H1 (cell line): ENCODE results near the gene RBM15. TPM values are rescaled to one million over a fixed set of nuclear protein-coding genes. Genes with fewer than 3 reads are reported as not detected.

ENCODE experiments used
- ASH2L ChIP-seq: fragments of 200-600, 300-600 bp; sonication (generic); IDR thresholded peaks from one replicate; pipeline ENCODE4 v1.7.1; 2017; ENCODE audit warnings: low read length
- BACH1 ChIP-seq: IDR thresholded peaks from 2 replicates; pipeline ENCODE4 v1.6.1; 2012; ENCODE audit warnings: low read length, improper control_type of control experiment
- CBX5 ChIP-seq: fragments of 300-800, 300-1000 bp; sonication (generic); IDR thresholded peaks from 2 replicates; pipeline ENCODE4 v1.7.1; 2016; ENCODE audit warnings: antibody characterized with exemption, low read length, low read depth
- CEBPB ChIP-seq: IDR thresholded peaks from 2 replicates; pipeline ENCODE4 v1.6.1; 2012; ENCODE audit warnings: low read depth, low read length
- CHD1 ChIP-seq: IDR thresholded peaks from 2 replicates; pipeline ENCODE4 v1.6.1; 2012; ENCODE audit warnings: low read depth, low read length, improper control_type of control experiment
- CTCF ChIP-seq, 3 experiments: IDR thresholded peaks; 1 replicate in 2 of 3; 2 replicates in 1 of 3; pipeline versions ENCODE4 v1.5.1 to v1.6.1; 2011; ENCODE audit warnings: low read length in 3 of 3, mild to moderate bottlenecking in 3 of 3, inconsistent platforms in 2 of 3, low read depth in 1 of 3, moderate library complexity in 1 of 3; ENCODE audit not compliant: insufficient read depth in 1 of 3; ENCODE audit errors: control extremely low read depth in 1 of 3
- GTF2F1 ChIP-seq: IDR thresholded peaks from 2 replicates; pipeline ENCODE4 v1.6.1; 2012; ENCODE audit warnings: low read depth, low read length, improper control_type of control experiment, borderline replicate concordance
- JUN ChIP-seq: IDR thresholded peaks from 2 replicates; pipeline ENCODE4 v1.6.1; 2011; ENCODE audit warnings: low read depth, mild to moderate bottlenecking, improper control_type of control experiment, low read length
- KDM5A ChIP-seq: fragments of 200-600 bp; IDR thresholded peaks from 2 replicates; pipeline ENCODE4 v1.7.1; 2012; ENCODE audit warnings: mild to moderate bottlenecking, low read length, inconsistent platforms, mixed read lengths
- MAFK ChIP-seq: IDR thresholded peaks from 2 replicates; pipeline ENCODE4 v1.6.1; 2012; ENCODE audit warnings: low read depth, mild to moderate bottlenecking, improper control_type of control experiment, low read length
- NRF1 ChIP-seq: IDR thresholded peaks from 2 replicates; pipeline ENCODE4 v1.6.1; 2011; ENCODE audit warnings: mild to moderate bottlenecking, low read depth, low read length, improper control_type of control experiment
- POLR2A ChIP-seq, 2 experiments: IDR thresholded peaks; 1 replicate in 1 of 2; 2 replicates in 1 of 2; pipeline ENCODE4 v1.6.1; 2011; ENCODE audit warnings: low read depth in 2 of 2, low read length in 2 of 2, mild to moderate bottlenecking in 2 of 2; ENCODE audit errors: control extremely low read depth in 1 of 2
- RAD21 ChIP-seq, 2 experiments: IDR thresholded peaks in 1 of 2; conservative IDR thresholded peaks in 1 of 2; 2 replicates each; pipeline ENCODE4 v1.6.1; 2011; ENCODE audit warnings: low read depth in 2 of 2, low read length in 2 of 2, improper control_type of control experiment in 1 of 2, inconsistent platforms in 1 of 2, mild to moderate bottlenecking in 1 of 2, moderate library complexity in 1 of 2
- SIN3A ChIP-seq, 2 experiments: IDR thresholded peaks in 1 of 2; conservative IDR thresholded peaks in 1 of 2; 2 replicates each; pipeline ENCODE4 v1.6.1; 2011 to 2012; ENCODE audit warnings: low read length in 2 of 2, improper control_type of control experiment in 1 of 2, low read depth in 1 of 2, mild to moderate bottlenecking in 1 of 2
- SIX5 ChIP-seq: IDR thresholded peaks from 2 replicates; pipeline ENCODE4 v1.6.1; 2011; ENCODE audit warnings: mild to moderate bottlenecking, low read depth, low read length
- SP1 ChIP-seq: IDR thresholded peaks from 2 replicates; pipeline ENCODE4 v1.6.1; 2011; ENCODE audit warnings: low read depth, low read length
- SP4 ChIP-seq: IDR thresholded peaks from 2 replicates; pipeline ENCODE4 v1.6.1; 2012; ENCODE audit warnings: low read length, inconsistent platforms
- TAF1 ChIP-seq: IDR thresholded peaks from 2 replicates; pipeline ENCODE4 v1.6.1; 2011; ENCODE audit warnings: mild to moderate bottlenecking, low read depth, low read length
- TBP ChIP-seq: IDR thresholded peaks from 2 replicates; pipeline ENCODE4 v1.6.1; 2011; ENCODE audit warnings: low read depth, low read length, improper control_type of control experiment
- TCF12 ChIP-seq: IDR thresholded peaks from 2 replicates; pipeline ENCODE4 v1.6.1; 2011; ENCODE audit warnings: low read depth, mild to moderate bottlenecking, low read length
- YY1 ChIP-seq: IDR thresholded peaks from 2 replicates; pipeline ENCODE4 v1.6.1; 2011; ENCODE audit warnings: low read depth, mild to moderate bottlenecking, low read length
- polyA plus RNA-seq, 7 experiments: library from polyadenylated mRNA; depleted of rRNA in 3 of 7; stranded (reverse) in 5 of 7; unstranded in 2 of 7; fragments of >200 nt in 5 of 7; fragments of 200-250 nt in 2 of 7; gene quantifications; 1 replicate in 5 of 7; 2 replicates in 1 of 7; 4 replicates in 1 of 7; pipeline versions ENCODE4 v1.2.1 to v1.2.3, GENCODE V29; 2011 to 2013; ENCODE audit warnings: missing spikeins in 2 of 7, mixed read lengths in 2 of 7
- total RNA-seq: library from RNA; stranded (reverse); fragmentation: NEBNext Ultra II Directional; extraction: Animal tissue kit (Norgen Biotek cat#: 25700); gene quantifications from 2 replicates; pipeline ENCODE4 v1.2.1, GENCODE V29; 2021
- TF ChIP-seq, protein P1 (sequence below): IDR thresholded peaks from 2 replicates; pipeline ENCODE4 v1.6.1; 2012; ENCODE audit warnings: low read length, inconsistent platforms

RBM15 gene
- total and polyA plus RNA-seq, 2 of the 8 experiments (the other 6 are each of a cell fraction or from before 2014, with no cell fraction given) = 13.5 to 44.9 TPM

GRCh38 chr1:110339407-110340206 lies 430 bp downstream of the RBM15 start (continued):
- TF ChIP-seq CBX5 (no peak), RAD21 (IDR thresholded peaks at IDR 0.05 in 1 of 2, conservative IDR thresholded peaks at IDR 0.05 in 1 of 2; ENCODE audit: low read depth in 2 of 2, low read length in 2 of 2) (no peak), CTCF (IDR thresholded peaks at IDR 0.05; ENCODE audit: control extremely low read depth in 1 of 3, insufficient read depth in 1 of 3, low read depth in 1 of 3, low read length in 3 of 3) (peak in 2 of 3 experiments; percentile 20 to 26; a peak in 2 of 4 replicates), TCF12 (no peak), BACH1 (no peak), KDM5A (peak; percentile 92), YY1 (peak; percentile 98), ASH2L (peak; percentile 92), SIN3A (conservative IDR thresholded peaks at IDR 0.05 in 1 of 2, IDR thresholded peaks at IDR 0.05 in 1 of 2; ENCODE audit: low read depth in 1 of 2, low read length in 2 of 2) (peak in 1 of 2 experiments; percentile 28; a peak in 2 of 4 replicates), POLR2A (IDR thresholded peaks at IDR 0.05; ENCODE audit: control extremely low read depth in 1 of 2, low read depth in 2 of 2, low read length in 2 of 2) (peak; percentile 84 to 86), GTF2F1 (no peak), TAF1 (peak; percentile 98), CEBPB (no peak), SP4 (no peak), SP1 (no peak), SIX5 (no peak), MAFK (no peak), TBP (peak; percentile 90), JUN (no peak), CHD1 (no peak), NRF1 (no peak)
- TF ChIP-seq, protein P1, sequence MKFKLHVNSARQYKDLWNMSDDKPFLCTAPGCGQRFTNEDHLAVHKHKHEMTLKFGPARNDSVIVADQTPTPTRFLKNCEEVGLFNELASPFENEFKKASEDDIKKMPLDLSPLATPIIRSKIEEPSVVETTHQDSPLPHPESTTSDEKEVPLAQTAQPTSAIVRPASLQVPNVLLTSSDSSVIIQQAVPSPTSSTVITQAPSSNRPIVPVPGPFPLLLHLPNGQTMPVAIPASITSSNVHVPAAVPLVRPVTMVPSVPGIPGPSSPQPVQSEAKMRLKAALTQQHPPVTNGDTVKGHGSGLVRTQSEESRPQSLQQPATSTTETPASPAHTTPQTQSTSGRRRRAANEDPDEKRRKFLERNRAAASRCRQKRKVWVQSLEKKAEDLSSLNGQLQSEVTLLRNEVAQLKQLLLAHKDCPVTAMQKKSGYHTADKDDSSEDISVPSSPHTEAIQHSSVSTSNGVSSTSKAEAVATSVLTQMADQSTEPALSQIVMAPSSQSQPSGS = no peak
